Measurements from ENCODE around the gene GPR65. TPM values are rescaled to one million over a fixed set of nuclear protein-coding genes. Genes with fewer than 3 reads are reported as not detected.

Gene GPR65
- total and polyA plus RNA-seq, 9 of the 15 experiments (the other 6 are each of a cell fraction or from before 2014, with no cell fraction given) = 0.03 to 0.11 (median 0.04) TPM; not detected in 6

- no peak for TF ChIP-seq CHAMP1 (IDR thresholded peaks at IDR 0.05)
- TF ChIP-seq NR0B1 (IDR thresholded peaks at IDR 0.05; ENCODE audit: partially characterized antibody) = no peak
- TF ChIP-seq PML (IDR thresholded peaks at IDR 0.05; ENCODE audit: low read length) = no peak
- no peak for TF ChIP-seq ZNF696 (CRISPR knock-in tag; conservative IDR thresholded peaks at IDR 0.05)
- peak; percentile 69 for TF ChIP-seq ETV1 (tag; conservative IDR thresholded peaks at IDR 0.05; ENCODE audit: low read depth)
- no peak for TF ChIP-seq POLR2H (tag; IDR thresholded peaks at IDR 0.05; ENCODE audit: low read depth)
- TF ChIP-seq SMAD2 (IDR thresholded peaks at IDR 0.05; ENCODE audit: low read depth, low read length) = no peak
- TF ChIP-seq ZNF830 (CRISPR knock-in tag; IDR thresholded peaks at IDR 0.05) = no peak
- no peak for TF ChIP-seq ZNF408 (CRISPR knock-in tag; IDR thresholded peaks at IDR 0.05; ENCODE audit: low read depth)
- no peak for TF ChIP-seq ADNP (tag; IDR thresholded peaks at IDR 0.05)
- TF ChIP-seq ELF2 (CRISPR knock-in tag; IDR thresholded peaks at IDR 0.05) = no peak
- TF ChIP-seq XRCC3 (IDR thresholded peaks at IDR 0.05) = no peak
- peak; percentile 41; the same call in 1 of the 2 replicates for TF ChIP-seq MXI1 (IDR thresholded peaks at IDR 0.05; ENCODE audit: low read depth, low read length)
- TF ChIP-seq ZNF165 (CRISPR knock-in tag; IDR thresholded peaks at IDR 0.05; ENCODE audit: borderline replicate concordance) = no peak
- no peak for TF ChIP-seq TCF7L2 (IDR thresholded peaks at IDR 0.05; ENCODE audit: low read depth, low read length)
- TF ChIP-seq BMI1 (IDR thresholded peaks at IDR 0.05; ENCODE audit: low read length) = no peak
- TF ChIP-seq MCM5 (IDR thresholded peaks at IDR 0.05; ENCODE audit: low read depth) = no peak
- peak; percentile 45 to 70; a peak in 3 of 4 replicates for TF ChIP-seq MNT (conservative IDR thresholded peaks at IDR 0.05)
- peak; percentile 67 for TF ChIP-seq MBD2 (IDR thresholded peaks at IDR 0.05; ENCODE audit: borderline replicate concordance, low read depth)
- TF ChIP-seq ZNF146 (CRISPR knock-in tag; IDR thresholded peaks at IDR 0.05; ENCODE audit: unreplicated experiment) = no peak
- TF ChIP-seq ZZZ3 (IDR thresholded peaks at IDR 0.05) = no peak
- no peak for TF ChIP-seq ID3 (CRISPR knock-in tag; IDR thresholded peaks at IDR 0.05)
- TF ChIP-seq ID3 (tag; IDR thresholded peaks at IDR 0.05) = peak; percentile 66; the same call in 1 of the 2 replicates
- TF ChIP-seq TRIM24 (IDR thresholded peaks at IDR 0.05) = no peak
- no peak; the same call in 1 of the 2 replicates for TF ChIP-seq CTBP1 (IDR thresholded peaks at IDR 0.05; ENCODE audit: borderline replicate concordance)
Measured at GRCh38 chr14:87992718-87993628, 12.0 kb upstream of the GPR65 start, which contains the start of gene GALC (continued).

Data from K562 (cell line).